H1 (cell line): ENCODE results near the gene OPHN1. TPM values are rescaled to one million over a fixed set of nuclear protein-coding genes. Genes with fewer than 3 reads are reported as not detected.

Experiments used
- CEBPB ChIP-seq: IDR thresholded peaks from 2 replicates; pipeline ENCODE4 v1.6.1; 2012; ENCODE audit warnings: low read depth, low read length
- CHD7 ChIP-seq: fragments of 300-600 bp; sonication (generic); IDR thresholded peaks from 2 replicates; pipeline ENCODE4 v1.7.1; 2012; ENCODE audit warnings: low read length, moderate library complexity, mild to moderate bottlenecking, inconsistent platforms; ENCODE audit not compliant: insufficient replicate concordance
- EGR1 ChIP-seq: IDR thresholded peaks from 2 replicates; pipeline ENCODE4 v1.6.1; 2011; ENCODE audit warnings: low read depth, low read length, borderline replicate concordance
- EZH2 ChIP-seq: fragments of 200-600 bp; sonication (generic); IDR thresholded peaks from 2 replicates; pipeline ENCODE4 v1.7.1; 2012; ENCODE audit warnings: low read depth, mild to moderate bottlenecking, moderate library complexity, low read length, inconsistent platforms; ENCODE audit not compliant: severe bottlenecking
- RNF2 ChIP-seq: fragments of 200-900, 300-1000 bp; sonication (generic); IDR thresholded peaks from 2 replicates; pipeline ENCODE4 v1.7.1; 2016; ENCODE audit warnings: borderline replicate concordance, low read depth, mild to moderate bottlenecking, antibody characterized with exemption, low read length; ENCODE audit not compliant: poor library complexity, severe bottlenecking; ENCODE audit errors: missing control alignments
- TCF12 ChIP-seq: IDR thresholded peaks from 2 replicates; pipeline ENCODE4 v1.6.1; 2011; ENCODE audit warnings: low read depth, mild to moderate bottlenecking, low read length
- polyA plus RNA-seq, 7 experiments: library from polyadenylated mRNA; depleted of rRNA in 3 of 7; stranded (reverse) in 5 of 7; unstranded in 2 of 7; fragments of >200 nt in 5 of 7; fragments of 200-250 nt in 2 of 7; gene quantifications; 1 replicate in 5 of 7; 2 replicates in 1 of 7; 4 replicates in 1 of 7; pipeline versions ENCODE4 v1.2.1 to v1.2.3, GENCODE V29; 2011 to 2013; ENCODE audit warnings: missing spikeins in 2 of 7, mixed read lengths in 2 of 7
- total RNA-seq: library from RNA; stranded (reverse); fragmentation: NEBNext Ultra II Directional; extraction: Animal tissue kit (Norgen Biotek cat#: 25700); gene quantifications from 2 replicates; pipeline ENCODE4 v1.2.1, GENCODE V29; 2021
- TF ChIP-seq, protein P1 (sequence below): IDR thresholded peaks from 2 replicates; pipeline ENCODE4 v1.6.1; 2012; ENCODE audit warnings: inconsistent platforms

OPHN1 gene
- total and polyA plus RNA-seq, 2 of the 8 experiments (the other 6 are each of a cell fraction or from before 2014, with no cell fraction given), result 1.2 to 3.5 TPM

DNA sequence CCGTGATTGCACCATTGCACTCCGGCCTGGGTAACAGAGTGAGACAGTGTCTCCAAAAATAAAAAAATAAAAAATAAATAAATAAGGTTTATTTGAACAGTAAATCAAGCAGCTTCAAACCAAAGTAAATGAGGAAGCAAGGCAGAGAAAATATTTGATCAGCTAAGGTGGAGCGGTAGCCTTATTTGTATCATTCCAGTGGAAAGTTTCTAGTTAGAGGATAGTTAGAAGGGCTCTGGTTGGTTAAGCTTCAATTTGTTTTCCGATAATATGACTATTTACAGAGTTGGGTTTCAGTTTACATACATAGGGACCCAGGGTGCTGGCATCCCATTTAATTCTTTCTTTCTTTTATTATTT is 21.8 kb upstream of the OPHN1 start (continued):
- TF ChIP-seq EZH2, result no peak
- no peak for TF ChIP-seq RNF2
- TF ChIP-seq, protein P1, sequence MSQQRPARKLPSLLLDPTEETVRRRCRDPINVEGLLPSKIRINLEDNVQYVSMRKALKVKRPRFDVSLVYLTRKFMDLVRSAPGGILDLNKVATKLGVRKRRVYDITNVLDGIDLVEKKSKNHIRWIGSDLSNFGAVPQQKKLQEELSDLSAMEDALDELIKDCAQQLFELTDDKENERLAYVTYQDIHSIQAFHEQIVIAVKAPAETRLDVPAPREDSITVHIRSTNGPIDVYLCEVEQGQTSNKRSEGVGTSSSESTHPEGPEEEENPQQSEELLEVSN, result no peak
- no peak for TF ChIP-seq EGR1
- TF ChIP-seq CHD7, result no peak
- TF ChIP-seq CEBPB, result no peak
- TF ChIP-seq TCF12, result no peak
